HCT116 (cell line): ENCODE results near the gene SKIC8.

Experiments
- EZH2 ChIP-seq: fragments of 200-600 bp; sonication (generic); IDR thresholded peaks from 2 replicates; pipeline ENCODE4 v1.6.1; 2017; ENCODE audit warnings: antibody characterized with exemption, mixed run types
- POLR2A ChIP-seq: IDR thresholded peaks from 2 replicates; pipeline ENCODE4 v1.7.0; 2011; ENCODE audit warnings: borderline replicate concordance; ENCODE audit not compliant: insufficient read depth, insufficient read length; ENCODE audit errors: extremely low read depth
- TF ChIP-seq, protein P1 (sequence below): IDR thresholded peaks from 2 replicates; pipeline ENCODE4 v1.6.1; 2012; ENCODE audit warnings: low read depth

GRCh38 chr15:78343276-78344060, 44.1 kb upstream of the SKIC8 start:
- TF ChIP-seq EZH2 (no peak), POLR2A (no peak)
- TF ChIP-seq, protein P1, sequence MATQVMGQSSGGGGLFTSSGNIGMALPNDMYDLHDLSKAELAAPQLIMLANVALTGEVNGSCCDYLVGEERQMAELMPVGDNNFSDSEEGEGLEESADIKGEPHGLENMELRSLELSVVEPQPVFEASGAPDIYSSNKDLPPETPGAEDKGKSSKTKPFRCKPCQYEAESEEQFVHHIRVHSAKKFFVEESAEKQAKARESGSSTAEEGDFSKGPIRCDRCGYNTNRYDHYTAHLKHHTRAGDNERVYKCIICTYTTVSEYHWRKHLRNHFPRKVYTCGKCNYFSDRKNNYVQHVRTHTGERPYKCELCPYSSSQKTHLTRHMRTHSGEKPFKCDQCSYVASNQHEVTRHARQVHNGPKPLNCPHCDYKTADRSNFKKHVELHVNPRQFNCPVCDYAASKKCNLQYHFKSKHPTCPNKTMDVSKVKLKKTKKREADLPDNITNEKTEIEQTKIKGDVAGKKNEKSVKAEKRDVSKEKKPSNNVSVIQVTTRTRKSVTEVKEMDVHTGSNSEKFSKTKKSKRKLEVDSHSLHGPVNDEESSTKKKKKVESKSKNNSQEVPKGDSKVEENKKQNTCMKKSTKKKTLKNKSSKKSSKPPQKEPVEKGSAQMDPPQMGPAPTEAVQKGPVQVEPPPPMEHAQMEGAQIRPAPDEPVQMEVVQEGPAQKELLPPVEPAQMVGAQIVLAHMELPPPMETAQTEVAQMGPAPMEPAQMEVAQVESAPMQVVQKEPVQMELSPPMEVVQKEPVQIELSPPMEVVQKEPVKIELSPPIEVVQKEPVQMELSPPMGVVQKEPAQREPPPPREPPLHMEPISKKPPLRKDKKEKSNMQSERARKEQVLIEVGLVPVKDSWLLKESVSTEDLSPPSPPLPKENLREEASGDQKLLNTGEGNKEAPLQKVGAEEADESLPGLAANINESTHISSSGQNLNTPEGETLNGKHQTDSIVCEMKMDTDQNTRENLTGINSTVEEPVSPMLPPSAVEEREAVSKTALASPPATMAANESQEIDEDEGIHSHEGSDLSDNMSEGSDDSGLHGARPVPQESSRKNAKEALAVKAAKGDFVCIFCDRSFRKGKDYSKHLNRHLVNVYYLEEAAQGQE, result no peak
